HG02642 (cell line): ENCODE data around the gene CBFA2T3.

Source experiments
- ATAC-seq: cut with Tn5 transposase; IDR thresholded peaks from one replicate; pipeline ENCODE4 v1.9.1; 2021; ENCODE audit warnings: mild to moderate bottlenecking; ENCODE audit not compliant: unreplicated experiment, poor library complexity

Gene CBFA2T3

GRCh38 chr16:88943131-88943664 is 33.8 kb downstream of the CBFA2T3 start:
- ATAC-seq: no peak

- ATAC-seq: no peak
Observed at GRCh38 chr16:88941913-88942909, 34.8 kb downstream of the CBFA2T3 start.

GRCh38 chr16:88940862-88941817 is 35.9 kb downstream of the CBFA2T3 start:
- ATAC-seq: peak; percentile 41

GRCh38 chr16:88939972-88940861 is 36.8 kb downstream of the CBFA2T3 start:
- ATAC-seq: no peak

GRCh38 chr16:88939245-88939971 is 37.6 kb downstream of the CBFA2T3 start:
- no peak for ATAC-seq

- no peak for ATAC-seq
Observed at GRCh38 chr16:88938777-88939244, 38.2 kb downstream of the CBFA2T3 start.

GRCh38 chr16:88938119-88938776 is 38.8 kb downstream of the CBFA2T3 start:
- no peak for ATAC-seq

GRCh38 chr16:88937206-88937621 is 39.8 kb downstream of the CBFA2T3 start:
- no peak for ATAC-seq

GRCh38 chr16:88936556-88937205 is 40.3 kb downstream of the CBFA2T3 start:
- ATAC-seq: no peak

- no peak for ATAC-seq
Observed at GRCh38 chr16:88936008-88936555, 40.9 kb downstream of the CBFA2T3 start.

GRCh38 chr16:88934066-88934667 is 42.8 kb downstream of the CBFA2T3 start:
- ATAC-seq: no peak

- ATAC-seq: no peak
Observed at GRCh38 chr16:88932929-88933328, 44.1 kb downstream of the CBFA2T3 start.

GRCh38 chr16:88931936-88932335 is 45.1 kb downstream of the CBFA2T3 start:
- ATAC-seq: no peak

GRCh38 chr16:88931373-88931900 is 45.6 kb downstream of the CBFA2T3 start:
- ATAC-seq: no peak

GRCh38 chr16:88930716-88931115 is 46.3 kb downstream of the CBFA2T3 start:
- ATAC-seq: no peak

- ATAC-seq: no peak
Observed at GRCh38 chr16:88929091-88929445, 47.9 kb downstream of the CBFA2T3 start.
